Stimulated activated CD8-positive, alpha-beta memory T cell treated with anti-CD3 and anti-CD28 coated beads, Interleukin-15, amount 100 ng/mL, for 4 hours (primary cell): ENCODE measurements around the gene GRIN2C.

Experiments used
- DNase-seq, 2 donors: peaks; one replicate each; pipeline ENCODE4 v3.0.0-alpha.2; 2020; ENCODE audit warnings: low read depth in 2 of 2

GRIN2C gene

GRCh38 chr17:74846621-74847020, 13.1 kb downstream of the GRIN2C start:
- DNase-seq, result no peak

GRCh38 chr17:74843352-74843627, 16.4 kb downstream of the GRIN2C start:
- no peak for DNase-seq

- DNase-seq, result no peak
These were observed 16.9 kb downstream of the GRIN2C start for GRCh38 chr17:74842599-74843351.

DNA sequence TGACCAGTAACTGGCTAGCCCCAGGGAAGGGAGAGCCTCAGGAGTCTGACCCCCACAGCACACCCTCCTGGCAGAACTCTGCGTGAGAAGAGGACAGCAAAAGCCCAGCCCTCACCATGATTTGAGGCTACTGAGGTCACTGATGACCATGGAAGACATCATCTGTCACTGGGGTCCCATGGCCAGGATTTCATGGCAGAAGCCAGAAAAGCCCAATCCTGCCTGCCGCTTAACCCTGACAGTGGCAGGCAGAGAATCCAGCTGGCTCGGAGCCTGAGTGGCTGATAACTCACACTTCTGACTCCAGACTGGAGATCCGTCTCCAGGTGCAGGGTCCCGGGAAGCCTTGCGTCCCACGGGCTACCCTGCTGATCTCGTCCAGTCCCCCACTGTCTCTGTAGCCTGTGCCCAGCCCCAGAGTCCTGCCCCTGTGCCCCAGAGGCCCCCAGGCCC, 17.5 kb downstream of the GRIN2C start:
- no peak for DNase-seq

DNA sequence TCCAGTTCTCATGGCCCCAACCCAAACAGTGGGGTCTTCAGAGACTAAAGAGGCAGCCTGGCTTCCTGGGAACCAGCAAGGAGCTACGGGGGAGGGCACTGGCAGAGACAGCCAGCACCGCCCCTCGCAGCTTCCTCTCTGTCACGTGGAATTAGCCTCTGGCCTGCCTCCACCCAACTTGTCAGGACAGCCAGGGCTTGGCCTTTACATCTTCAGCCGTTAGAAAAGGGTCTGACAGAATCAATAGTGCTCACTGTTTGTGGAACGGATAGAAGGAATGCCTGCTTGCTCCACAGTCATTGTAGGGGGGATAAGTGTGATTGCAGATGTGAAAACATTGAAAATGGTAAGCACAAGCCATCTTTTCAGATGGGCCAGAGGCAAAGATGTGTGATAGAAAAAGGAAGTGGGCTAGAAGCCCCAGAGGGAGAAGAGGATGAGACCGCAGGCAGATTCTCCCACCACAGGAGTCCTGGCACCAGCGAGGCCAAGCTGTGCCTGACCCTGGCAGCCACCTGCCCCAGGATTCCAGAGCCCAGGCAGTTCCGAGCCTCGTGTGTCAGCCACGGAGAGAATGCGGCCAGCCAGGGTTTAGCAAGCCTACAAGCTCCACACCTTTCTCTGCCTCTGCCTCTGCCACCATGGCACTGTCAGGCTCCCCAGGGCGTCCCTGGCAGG, 18.6 kb downstream of the GRIN2C start:
- DNase-seq, result no peak

GRCh38 chr17:74839990-74840852, 19.5 kb downstream of the GRIN2C start:
- DNase-seq, result no peak

DNA sequence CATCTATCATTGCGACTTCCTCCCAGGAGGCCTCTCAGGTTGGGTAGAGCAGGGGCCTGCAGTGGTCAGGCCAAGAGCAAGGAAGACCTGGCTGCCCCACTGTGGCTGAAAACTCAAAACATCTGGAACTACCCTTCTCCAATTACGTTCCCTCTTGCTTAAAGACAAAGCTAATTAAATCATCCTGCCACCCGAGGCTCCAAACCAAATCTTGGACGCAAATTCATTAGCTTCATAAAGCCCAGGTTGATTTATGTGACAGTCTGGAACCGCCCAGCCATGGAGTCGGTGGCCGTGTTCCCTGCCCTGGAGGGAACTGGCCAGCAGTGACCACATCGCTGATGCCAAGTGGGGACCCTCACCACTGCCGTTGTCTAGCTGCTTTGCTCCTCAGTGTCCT, 21.4 kb downstream of the GRIN2C start:
- no peak for DNase-seq

DNA sequence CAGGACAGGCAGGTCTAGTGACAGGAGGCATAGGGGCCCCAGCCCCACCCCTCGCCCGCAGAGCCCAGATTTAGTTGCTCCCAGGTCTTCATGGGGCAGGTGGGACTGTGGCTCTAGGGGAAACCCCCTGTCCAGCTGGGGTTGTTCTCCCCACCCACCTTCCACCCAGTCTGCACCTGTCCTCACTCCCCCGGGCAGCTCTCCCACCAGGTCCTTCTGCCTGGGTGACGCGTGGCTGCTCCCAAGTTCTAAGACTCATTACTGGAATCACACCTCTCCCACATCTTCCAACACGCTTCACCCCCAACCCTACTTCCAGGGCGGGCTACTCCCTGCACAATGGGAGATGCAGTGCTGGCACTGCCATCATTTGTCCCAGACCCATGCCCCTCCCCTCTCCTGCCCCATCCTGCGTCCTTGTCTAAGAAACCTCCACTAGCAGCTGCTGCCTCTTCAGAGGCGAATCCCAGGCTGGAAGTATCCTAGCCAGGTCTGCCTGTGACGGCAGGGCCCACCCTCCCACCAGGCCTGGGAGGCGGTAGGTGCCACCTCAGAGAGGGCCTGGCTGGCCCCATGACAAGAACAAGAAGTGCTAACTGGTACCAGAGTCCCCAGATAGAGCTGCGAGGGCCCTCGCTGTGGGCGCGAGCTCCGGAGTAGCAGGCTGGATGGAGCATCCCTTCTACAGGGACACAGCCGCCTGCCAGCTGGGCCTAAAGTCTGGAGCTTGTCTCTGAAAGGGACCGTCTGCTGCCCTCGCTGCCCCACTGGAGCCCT, 22.8 kb downstream of the GRIN2C start:
- no peak for DNase-seq

DNA sequence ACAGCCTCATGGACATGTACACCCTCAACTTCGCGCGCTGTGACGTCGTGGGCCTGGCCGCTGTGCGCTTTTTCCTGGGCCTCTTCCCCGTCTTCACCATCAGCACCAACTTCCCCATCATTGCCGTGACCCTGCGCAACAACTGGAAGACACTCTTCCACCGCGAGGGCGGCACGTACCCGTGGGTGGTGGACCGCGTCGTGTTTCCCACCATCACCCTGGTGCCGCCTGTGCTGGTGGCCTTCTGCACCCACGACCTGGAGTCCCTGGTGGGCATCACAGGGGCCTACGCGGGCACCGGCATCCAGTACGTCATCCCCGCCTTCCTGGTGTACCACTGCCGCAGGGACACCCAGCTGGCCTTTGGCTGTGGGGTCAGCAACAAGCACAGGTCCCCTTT, 23.5 kb downstream of the GRIN2C start:
- DNase-seq, result no peak

- DNase-seq, result no peak
These were observed 25.9 kb downstream of the GRIN2C start for GRCh38 chr17:74833501-74834377.

GRCh38 chr17:74832421-74832820, 27.3 kb downstream of the GRIN2C start:
- no peak for DNase-seq

- DNase-seq, result no peak
These were observed 28.1 kb downstream of the GRIN2C start for GRCh38 chr17:74831444-74832146.

DNA sequence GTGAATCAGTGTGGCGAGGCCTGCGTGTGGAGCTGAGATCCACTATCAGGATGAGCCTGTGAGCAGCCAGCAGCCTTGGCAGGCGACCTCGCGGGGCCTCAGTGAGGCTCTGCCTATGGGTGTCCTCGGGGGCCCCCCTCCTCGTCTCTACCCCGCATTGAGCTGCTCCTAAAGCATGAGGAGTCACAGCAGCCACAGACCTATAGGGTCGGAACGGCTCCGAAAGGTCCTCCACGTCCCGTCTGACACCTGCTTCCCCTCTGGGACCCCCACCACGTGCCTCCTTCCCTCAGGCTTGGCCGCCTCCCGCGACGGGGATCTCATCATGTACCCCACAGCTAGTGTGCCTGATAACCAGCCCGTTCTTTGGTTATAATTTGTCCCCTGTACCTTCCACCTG, 28.8 kb downstream of the GRIN2C start:
- DNase-seq, result no peak

DNA sequence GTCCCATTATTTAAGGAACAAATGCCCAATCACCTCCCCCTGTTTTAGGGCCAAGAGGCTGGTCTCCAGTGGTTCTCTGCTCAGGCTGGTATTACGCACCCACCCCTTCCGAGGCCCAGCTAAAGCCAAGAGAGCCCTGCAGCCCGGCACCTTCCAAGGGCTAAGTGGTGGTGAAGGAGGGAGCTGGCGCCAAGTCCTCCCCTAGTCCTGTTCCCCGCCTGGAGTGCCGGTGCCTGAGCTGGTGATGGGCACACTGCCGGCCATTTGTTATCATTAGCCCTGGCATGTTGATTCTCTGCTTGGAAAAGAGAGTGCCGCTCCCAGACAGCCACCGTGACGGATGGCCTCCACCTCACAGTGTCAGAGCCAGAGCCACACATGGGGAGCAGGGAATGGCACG, 31.9 kb downstream of the GRIN2C start:
- DNase-seq, result no peak

GRCh38 chr17:74825952-74826719, 33.5 kb downstream of the GRIN2C start:
- DNase-seq, result no peak

DNA sequence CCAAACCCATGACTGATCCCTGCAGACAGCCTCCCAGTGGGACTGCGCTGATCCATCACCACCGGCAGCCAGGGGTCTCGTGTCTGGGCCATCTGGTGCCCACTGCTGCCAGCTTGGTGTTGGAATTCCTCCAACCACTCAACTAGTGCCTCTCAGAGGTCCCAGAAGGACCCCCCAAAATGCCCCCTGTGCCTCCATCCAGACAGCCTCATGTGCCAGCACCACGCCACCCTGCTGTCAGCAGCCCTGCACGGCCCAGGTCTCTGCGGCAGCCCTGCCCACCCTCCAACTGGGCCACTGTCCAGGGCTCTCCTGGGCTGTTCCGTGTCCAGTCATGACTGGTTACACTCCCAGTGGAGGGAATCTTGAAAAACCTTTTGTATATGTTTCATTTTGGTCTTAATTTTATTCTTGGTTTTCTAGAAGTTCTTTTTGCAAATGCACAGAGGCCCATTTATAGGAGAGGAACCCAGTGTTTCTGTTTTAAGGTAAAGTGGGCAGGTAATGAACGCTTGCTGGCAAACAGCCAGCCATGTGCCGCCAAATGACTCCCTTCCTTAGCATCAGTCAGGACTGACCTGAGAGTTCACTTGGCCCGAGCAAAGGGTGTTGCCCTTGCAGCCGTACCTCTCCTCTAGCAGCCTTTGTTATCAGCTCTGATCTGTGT, 34.6 kb downstream of the GRIN2C start:
- no peak for DNase-seq

DNA sequence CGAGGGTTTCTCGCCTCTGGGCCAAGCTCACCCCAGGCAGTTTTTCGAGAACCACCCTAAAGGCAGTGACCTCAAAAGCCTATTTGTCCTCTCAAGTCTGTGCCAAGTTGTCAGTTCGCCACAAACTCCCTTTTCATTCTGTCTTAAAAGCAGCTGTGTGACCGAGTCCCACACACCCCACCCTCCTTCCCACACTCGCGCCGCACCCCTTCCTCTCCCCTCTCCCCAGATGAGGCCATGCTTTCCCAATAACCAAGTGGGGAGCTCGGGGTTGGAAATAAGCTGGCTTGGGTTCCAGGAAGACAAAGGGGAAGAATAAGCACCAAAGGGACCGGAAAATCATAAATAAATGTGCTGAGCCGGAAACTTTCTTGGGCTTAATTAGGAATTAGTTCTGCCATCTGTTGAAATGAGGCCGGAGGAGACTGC, 36.7 kb downstream of the GRIN2C start:
- no peak for DNase-seq

GRCh38 chr17:74822335-74822938, 37.2 kb downstream of the GRIN2C start:
- no peak for DNase-seq
